HCT116 (cell line): ENCODE results near the gene ASIC1.

Experiments
- CEBPB ChIP-seq: IDR thresholded peaks from 2 replicates; pipeline ENCODE4 v1.6.1; 2012; ENCODE audit warnings: low read depth
- EZH2 ChIP-seq: fragments of 200-600 bp; sonication (generic); IDR thresholded peaks from 2 replicates; pipeline ENCODE4 v1.6.1; 2017; ENCODE audit warnings: antibody characterized with exemption, mixed run types
- JUND ChIP-seq: IDR thresholded peaks from 2 replicates; pipeline ENCODE4 v1.6.1; 2012
- MAX ChIP-seq: IDR thresholded peaks from 2 replicates; pipeline ENCODE4 v1.6.1; 2012
- POLR2A ChIP-seq: IDR thresholded peaks from 2 replicates; pipeline ENCODE4 v1.7.0; 2011; ENCODE audit warnings: borderline replicate concordance; ENCODE audit not compliant: insufficient read depth, insufficient read length; ENCODE audit errors: extremely low read depth
- POLR2AphosphoS5 ChIP-seq: IDR thresholded peaks from 2 replicates; pipeline ENCODE4 v1.6.1; 2011; ENCODE audit warnings: mild to moderate bottlenecking, low read depth, low read length, moderate library complexity
- RAD21 ChIP-seq: IDR thresholded peaks from 2 replicates; pipeline ENCODE4 v1.6.1; 2012; ENCODE audit warnings: low read depth, mild to moderate bottlenecking
- SIN3A ChIP-seq: IDR thresholded peaks from 2 replicates; pipeline ENCODE4 v1.6.1; 2012; ENCODE audit warnings: low read depth
- YY1 ChIP-seq: IDR thresholded peaks from 2 replicates; pipeline ENCODE4 v1.6.1; 2011; ENCODE audit warnings: low read length, low read depth, moderate library complexity, mild to moderate bottlenecking; ENCODE audit not compliant: insufficient replicate concordance; ENCODE audit errors: extremely low read depth
- ZBTB33 ChIP-seq: IDR thresholded peaks from 2 replicates; pipeline ENCODE4 v1.6.1; 2011; ENCODE audit warnings: mild to moderate bottlenecking, low read length, moderate library complexity; ENCODE audit not compliant: insufficient replicate concordance; ENCODE audit errors: extremely low read depth
- ZFX ChIP-seq: fragments of 450-650 bp; IDR thresholded peaks from 2 replicates; pipeline ENCODE4 v1.6.1; 2017
- TF ChIP-seq, protein P1 (sequence below), 3 experiments: fragments of 200-600 bp in 1 of 3; sonication (generic) in 1 of 3; IDR thresholded peaks in 2 of 3; conservative IDR thresholded peaks in 1 of 3; 2 replicates each; pipeline ENCODE4 v1.5.1; 2012 to 2017; ENCODE audit warnings: low read depth in 2 of 3, low read length in 2 of 3, antibody characterized with exemption in 1 of 3, borderline replicate concordance in 1 of 3, control low read depth in 1 of 3, mild to moderate bottlenecking in 1 of 3, mixed read lengths in 1 of 3, mixed run types in 1 of 3, moderate library complexity in 1 of 3; ENCODE audit not compliant: insufficient read depth in 1 of 3

DNA sequence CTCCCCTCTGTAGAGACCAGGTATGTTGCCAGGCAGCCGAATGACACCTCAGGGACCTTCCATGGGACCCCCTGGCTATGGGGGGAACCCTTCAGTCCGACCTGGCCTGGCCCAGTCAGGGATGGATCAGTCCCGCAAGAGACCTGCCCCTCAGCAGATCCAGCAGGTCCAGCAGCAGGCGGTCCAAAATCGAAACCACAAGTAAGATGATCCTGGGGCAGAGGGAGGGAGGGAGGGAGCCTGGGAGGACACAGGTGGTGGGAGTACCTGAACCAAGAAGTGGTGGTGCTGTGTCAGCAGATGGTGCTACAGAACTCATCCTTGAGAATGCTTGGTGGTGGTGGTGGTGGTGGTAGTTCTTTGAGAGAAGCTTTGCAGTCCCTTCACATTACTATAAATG lies 28.8 kb downstream of the ASIC1 start:
- TF ChIP-seq CEBPB (no peak), JUND (no peak), POLR2A (no peak), POLR2AphosphoS5 (no peak), MAX (no peak), EZH2 (no peak), RAD21 (no peak), ZFX (no peak), ZBTB33 (no peak), SIN3A (no peak), YY1 (no peak)
- TF ChIP-seq, protein P1, sequence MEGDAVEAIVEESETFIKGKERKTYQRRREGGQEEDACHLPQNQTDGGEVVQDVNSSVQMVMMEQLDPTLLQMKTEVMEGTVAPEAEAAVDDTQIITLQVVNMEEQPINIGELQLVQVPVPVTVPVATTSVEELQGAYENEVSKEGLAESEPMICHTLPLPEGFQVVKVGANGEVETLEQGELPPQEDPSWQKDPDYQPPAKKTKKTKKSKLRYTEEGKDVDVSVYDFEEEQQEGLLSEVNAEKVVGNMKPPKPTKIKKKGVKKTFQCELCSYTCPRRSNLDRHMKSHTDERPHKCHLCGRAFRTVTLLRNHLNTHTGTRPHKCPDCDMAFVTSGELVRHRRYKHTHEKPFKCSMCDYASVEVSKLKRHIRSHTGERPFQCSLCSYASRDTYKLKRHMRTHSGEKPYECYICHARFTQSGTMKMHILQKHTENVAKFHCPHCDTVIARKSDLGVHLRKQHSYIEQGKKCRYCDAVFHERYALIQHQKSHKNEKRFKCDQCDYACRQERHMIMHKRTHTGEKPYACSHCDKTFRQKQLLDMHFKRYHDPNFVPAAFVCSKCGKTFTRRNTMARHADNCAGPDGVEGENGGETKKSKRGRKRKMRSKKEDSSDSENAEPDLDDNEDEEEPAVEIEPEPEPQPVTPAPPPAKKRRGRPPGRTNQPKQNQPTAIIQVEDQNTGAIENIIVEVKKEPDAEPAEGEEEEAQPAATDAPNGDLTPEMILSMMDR (IDR thresholded peaks at IDR 0.05 in 2 of 3, conservative IDR thresholded peaks at IDR 0.05 in 1 of 3; ENCODE audit: borderline replicate concordance in 1 of 3, insufficient read depth in 1 of 3, low read depth in 2 of 3, low read length in 2 of 3) = no peak
